GM12872 (cell line): Measurements from ENCODE around the gene FIS1.

Experiments used
- CTCF ChIP-seq: IDR thresholded peaks from 3 replicates; pipeline ENCODE4 v1.5.1; 2011; ENCODE audit warnings: low read depth, mild to moderate bottlenecking, low read length, moderate library complexity; ENCODE audit not compliant: insufficient read depth

FIS1 gene

GRCh38 chr7:101244375-101245146 lies at the start of gene FIS1:
Gene FIS1, minus strand, starts transcription at chr7:101245081. Its CDS starts 77 bp downstream, at chr7:101245004.
- peak; percentile 84 for TF ChIP-seq CTCF

- no peak for TF ChIP-seq CTCF
Observed at GRCh38 chr7:101294039-101294831, 49.4 kb upstream of the FIS1 start.

GRCh38 chr7:101290186-101291037 lies 45.5 kb upstream of the FIS1 start:
- peak; percentile 66 for TF ChIP-seq CTCF

GRCh38 chr7:101288439-101288838 lies 43.6 kb upstream of the FIS1 start:
- TF ChIP-seq CTCF, result no peak

- TF ChIP-seq CTCF, result no peak
Observed at GRCh38 chr7:101287032-101287431, 42.2 kb upstream of the FIS1 start.

- TF ChIP-seq CTCF, result no peak
Observed at GRCh38 chr7:101285171-101285570, 40.3 kb upstream of the FIS1 start.
